HCT116 (cell line): Measurements from ENCODE around the gene PLD6.

ENCODE experiments used
- EZH2 ChIP-seq: fragments of 200-600 bp; sonication (generic); IDR thresholded peaks from 2 replicates; pipeline ENCODE4 v1.6.1; 2017; ENCODE audit warnings: antibody characterized with exemption, mixed run types
- POLR2A ChIP-seq: IDR thresholded peaks from 2 replicates; pipeline ENCODE4 v1.7.0; 2011; ENCODE audit warnings: borderline replicate concordance; ENCODE audit not compliant: insufficient read depth, insufficient read length; ENCODE audit errors: extremely low read depth
- SRF ChIP-seq: IDR thresholded peaks from 2 replicates; pipeline ENCODE4 v1.6.1; 2012; ENCODE audit warnings: low read depth
- TCF7L2 ChIP-seq: IDR thresholded peaks from 2 replicates; pipeline ENCODE4 v1.7.0; 2011; ENCODE audit warnings: borderline replicate concordance, inconsistent platforms; ENCODE audit not compliant: insufficient read depth, insufficient read length; ENCODE audit errors: extremely low read depth
- TF ChIP-seq, protein P1 (sequence below), 3 experiments: fragments of 200-600 bp in 1 of 3; sonication (generic) in 1 of 3; IDR thresholded peaks in 2 of 3; conservative IDR thresholded peaks in 1 of 3; 2 replicates each; pipeline ENCODE4 v1.5.1; 2012 to 2017; ENCODE audit warnings: low read depth in 2 of 3, low read length in 2 of 3, antibody characterized with exemption in 1 of 3, borderline replicate concordance in 1 of 3, control low read depth in 1 of 3, mild to moderate bottlenecking in 1 of 3, mixed read lengths in 1 of 3, mixed run types in 1 of 3, moderate library complexity in 1 of 3; ENCODE audit not compliant: insufficient read depth in 1 of 3

DNA sequence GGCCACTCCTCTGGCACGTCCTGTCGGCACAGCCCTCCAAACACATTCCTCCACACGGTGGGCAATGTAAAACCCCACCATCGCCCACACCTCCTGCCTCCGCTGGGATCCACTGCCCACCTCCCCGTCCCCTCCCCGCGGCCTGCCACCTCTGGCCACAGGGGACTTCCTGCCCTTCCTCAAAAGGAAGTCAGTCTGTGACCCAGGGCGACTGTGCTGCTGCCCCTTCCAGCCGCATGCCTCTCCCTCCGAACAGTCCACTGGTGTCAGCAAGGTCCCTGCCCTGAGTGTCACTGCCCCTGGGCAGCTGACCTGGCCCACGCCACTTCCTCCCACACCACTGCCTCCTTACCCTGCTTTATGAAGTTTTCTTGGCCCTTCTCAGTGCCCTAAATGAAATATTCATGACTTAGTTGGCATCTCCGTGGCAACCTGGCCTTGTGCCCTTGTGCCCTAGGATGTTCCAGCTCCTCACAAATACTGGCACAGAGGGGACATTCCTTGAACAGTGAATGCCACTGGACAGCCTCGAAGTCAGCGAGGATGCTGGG is 2.0 kb downstream of the PLD6 start:
- TF ChIP-seq, protein P1, sequence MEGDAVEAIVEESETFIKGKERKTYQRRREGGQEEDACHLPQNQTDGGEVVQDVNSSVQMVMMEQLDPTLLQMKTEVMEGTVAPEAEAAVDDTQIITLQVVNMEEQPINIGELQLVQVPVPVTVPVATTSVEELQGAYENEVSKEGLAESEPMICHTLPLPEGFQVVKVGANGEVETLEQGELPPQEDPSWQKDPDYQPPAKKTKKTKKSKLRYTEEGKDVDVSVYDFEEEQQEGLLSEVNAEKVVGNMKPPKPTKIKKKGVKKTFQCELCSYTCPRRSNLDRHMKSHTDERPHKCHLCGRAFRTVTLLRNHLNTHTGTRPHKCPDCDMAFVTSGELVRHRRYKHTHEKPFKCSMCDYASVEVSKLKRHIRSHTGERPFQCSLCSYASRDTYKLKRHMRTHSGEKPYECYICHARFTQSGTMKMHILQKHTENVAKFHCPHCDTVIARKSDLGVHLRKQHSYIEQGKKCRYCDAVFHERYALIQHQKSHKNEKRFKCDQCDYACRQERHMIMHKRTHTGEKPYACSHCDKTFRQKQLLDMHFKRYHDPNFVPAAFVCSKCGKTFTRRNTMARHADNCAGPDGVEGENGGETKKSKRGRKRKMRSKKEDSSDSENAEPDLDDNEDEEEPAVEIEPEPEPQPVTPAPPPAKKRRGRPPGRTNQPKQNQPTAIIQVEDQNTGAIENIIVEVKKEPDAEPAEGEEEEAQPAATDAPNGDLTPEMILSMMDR (IDR thresholded peaks at IDR 0.05 in 2 of 3, conservative IDR thresholded peaks at IDR 0.05 in 1 of 3; ENCODE audit: borderline replicate concordance in 1 of 3, insufficient read depth in 1 of 3, low read depth in 2 of 3, low read length in 2 of 3) = no peak
- TF ChIP-seq SRF (no peak), EZH2 (no peak), TCF7L2 (no peak), POLR2A (no peak)
